ENCODE measurements around the gene XPR1.

The XPR1 gene

GRCh38 chr1:180631766-180632325, at the start of gene XPR1:
XPR1 (plus strand) TSS chr1:180632022; CDS start chr1:180632202, 180 bp downstream.
- peak; percentile 97 for DNase-seq (ENCODE audit: low read depth, low spot score)

- no peak for DNase-seq (ENCODE audit: low read depth, low spot score)
Observed at GRCh38 chr1:180584869-180585268, 47.0 kb upstream of the XPR1 start.

- DNase-seq (ENCODE audit: low read depth, low spot score), result no peak
Observed at GRCh38 chr1:180585994-180586359, 45.8 kb upstream of the XPR1 start.

GRCh38 chr1:180586671-180587155, 45.1 kb upstream of the XPR1 start:
- DNase-seq (ENCODE audit: low read depth, low spot score), result no peak

GRCh38 chr1:180588121-180588520, 43.7 kb upstream of the XPR1 start:
- no peak for DNase-seq (ENCODE audit: low read depth, low spot score)

- no peak for DNase-seq (ENCODE audit: low read depth, low spot score)
Observed at GRCh38 chr1:180590889-180591288, 40.9 kb upstream of the XPR1 start.

- no peak for DNase-seq (ENCODE audit: low read depth, low spot score)
Observed at GRCh38 chr1:180593382-180593781, 38.4 kb upstream of the XPR1 start.

- DNase-seq (ENCODE audit: low read depth, low spot score), result no peak
Observed at GRCh38 chr1:180594723-180595122, 37.1 kb upstream of the XPR1 start.

- DNase-seq (ENCODE audit: low read depth, low spot score), result no peak
Observed at GRCh38 chr1:180595966-180596365, 35.9 kb upstream of the XPR1 start.

GRCh38 chr1:180597520-180597919, 34.3 kb upstream of the XPR1 start:
- DNase-seq (ENCODE audit: low read depth, low spot score), result no peak

- DNase-seq (ENCODE audit: low read depth, low spot score), result no peak
Observed at GRCh38 chr1:180598333-180598974, 33.4 kb upstream of the XPR1 start.

GRCh38 chr1:180600343-180600742, 31.5 kb upstream of the XPR1 start:
- no peak for DNase-seq (ENCODE audit: low read depth, low spot score)

GRCh38 chr1:180601512-180601911, 30.3 kb upstream of the XPR1 start:
- no peak for DNase-seq (ENCODE audit: low read depth, low spot score)

- DNase-seq (ENCODE audit: low read depth, low spot score), result no peak
Observed at GRCh38 chr1:180603223-180603849, 28.5 kb upstream of the XPR1 start.

- DNase-seq (ENCODE audit: low read depth, low spot score), result no peak
Observed at GRCh38 chr1:180603850-180604226, 28.0 kb upstream of the XPR1 start.

GRCh38 chr1:180606155-180606554, 25.7 kb upstream of the XPR1 start:
- DNase-seq (ENCODE audit: low read depth, low spot score), result no peak

- DNase-seq (ENCODE audit: low read depth, low spot score), result no peak
Observed at GRCh38 chr1:180609643-180610555, 21.9 kb upstream of the XPR1 start.

GRCh38 chr1:180610556-180611015, 21.2 kb upstream of the XPR1 start:
- DNase-seq (ENCODE audit: low read depth, low spot score), result no peak

GRCh38 chr1:180611016-180611930, 20.5 kb upstream of the XPR1 start:
- DNase-seq (ENCODE audit: low read depth, low spot score), result no peak

GRCh38 chr1:180612632-180613031, 19.2 kb upstream of the XPR1 start:
- DNase-seq (ENCODE audit: low read depth, low spot score), result no peak

- DNase-seq (ENCODE audit: low read depth, low spot score), result no peak
Observed at GRCh38 chr1:180614730-180615129, 17.1 kb upstream of the XPR1 start.
